ENCODE results near the gene ZPBP2. TPM values are rescaled to one million over a fixed set of nuclear protein-coding genes. Genes with fewer than 3 reads are reported as not detected.

Gene ZPBP2
- total and polyA plus RNA-seq, 9 of the 15 experiments (the other 6 are each of a cell fraction or from before 2014, with no cell fraction given): not detected

- TF ChIP-seq HOMEZ (CRISPR knock-in tag; IDR thresholded peaks at IDR 0.05) (no peak), RBBP5 (IDR thresholded peaks at IDR 0.05; ENCODE audit: borderline replicate concordance, insufficient read depth, low read length, poor library complexity, severe bottlenecking) (no peak), RBFOX2 (IDR thresholded peaks at IDR 0.05; ENCODE audit: low read depth, low read length) (peak; percentile 55), CBX1 (IDR thresholded peaks at IDR 0.05; ENCODE audit: low read depth) (no peak), PRMT5 (CRISPR knock-in tag; IDR thresholded peaks at IDR 0.05) (no peak), CREM (IDR thresholded peaks at IDR 0.05; ENCODE audit: low read depth) (peak; percentile 42; the same call in 1 of the 2 replicates), CGGBP1 (CRISPR knock-in tag; IDR thresholded peaks at IDR 0.05) (no peak), EHMT2 (IDR thresholded peaks at IDR 0.05) (no peak), TOE1 (IDR thresholded peaks at IDR 0.05; ENCODE audit: borderline replicate concordance) (no peak), TOE1 (CRISPR knock-in tag; IDR thresholded peaks at IDR 0.05; ENCODE audit: borderline replicate concordance, low read depth) (no peak), POLR2AphosphoS5 (IDR thresholded peaks at IDR 0.05; ENCODE audit: control insufficient read depth, insufficient read depth, low read depth, low read length) (no peak), ZNF717 (CRISPR knock-in tag; IDR thresholded peaks at IDR 0.05) (no peak), ZNF764 (CRISPR knock-in tag; IDR thresholded peaks at IDR 0.05; ENCODE audit: low read depth) (no peak), TCF7 (IDR thresholded peaks at IDR 0.05; ENCODE audit: borderline replicate concordance) (no peak), CBX5 (IDR thresholded peaks at IDR 0.05; ENCODE audit: borderline replicate concordance, low read depth) (no peak), RFX7 (CRISPR knock-in tag; IDR thresholded peaks at IDR 0.05) (no peak), POLR2B (IDR thresholded peaks at IDR 0.05; ENCODE audit: low read depth, partially characterized antibody) (no peak), SOX6 (IDR thresholded peaks at IDR 0.05) (peak; percentile 36; the same call in 1 of the 2 replicates), HSF4 (CRISPR knock-in tag; IDR thresholded peaks at IDR 0.05; ENCODE audit: borderline replicate concordance) (no peak), ATF7 (IDR thresholded peaks at IDR 0.05) (peak; percentile 58; the same call in 1 of the 2 replicates), PHB2 (IDR thresholded peaks at IDR 0.05; ENCODE audit: low read depth) (no peak)
Measured at GRCh38 chr17:39863918-39864746, 3.9 kb upstream of the ZPBP2 start, which contains the start of gene IKZF3 (continued).

All from K562 (cell line).